LHCN-M2 (cell line): ENCODE measurements around the gene MSH5. TPM values are rescaled to one million over a fixed set of nuclear protein-coding genes. Genes with fewer than 3 reads are reported as not detected.
"Not testable (repeated sequence)": the region's sequence is repeated elsewhere in the genome, so short reads cannot be mapped to it uniquely, and the experiment has no call there.

ENCODE experiments used
- DNase-seq: peaks from one replicate; pipeline ENCODE4 v3.0.0-alpha.2; 2012; ENCODE audit warnings: low read depth
- total RNA-seq: library from RNA; depleted of rRNA; stranded (reverse); fragments of >200 nt; gene quantifications from 2 replicates; pipeline ENCODE4 v1.2.3, GENCODE V29; 2014; rRNA removed

The MSH5 gene
- total RNA-seq, 1 experiment from 2014 or later: 13.2 TPM

DNA sequence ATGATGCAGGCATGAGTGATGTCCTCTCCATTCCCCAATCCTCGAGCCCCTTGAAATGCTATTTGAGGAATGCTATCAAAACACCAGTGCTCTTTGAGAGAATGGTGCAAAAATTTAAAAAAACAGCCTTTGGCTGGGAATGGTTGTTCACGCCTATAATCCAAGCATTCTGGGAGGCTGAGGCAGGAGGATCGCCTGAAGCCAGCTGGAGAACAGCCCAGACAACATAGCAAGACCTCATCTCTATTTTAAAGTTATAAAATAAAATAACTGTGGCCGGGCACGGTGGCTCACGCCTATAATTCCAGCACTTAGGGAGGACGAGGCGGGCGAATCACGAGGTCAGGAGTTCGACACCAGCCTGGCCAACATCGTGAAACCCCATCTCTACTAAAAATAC, 60.0 kb downstream of the MSH5 start:
- DNase-seq: no peak

DNA sequence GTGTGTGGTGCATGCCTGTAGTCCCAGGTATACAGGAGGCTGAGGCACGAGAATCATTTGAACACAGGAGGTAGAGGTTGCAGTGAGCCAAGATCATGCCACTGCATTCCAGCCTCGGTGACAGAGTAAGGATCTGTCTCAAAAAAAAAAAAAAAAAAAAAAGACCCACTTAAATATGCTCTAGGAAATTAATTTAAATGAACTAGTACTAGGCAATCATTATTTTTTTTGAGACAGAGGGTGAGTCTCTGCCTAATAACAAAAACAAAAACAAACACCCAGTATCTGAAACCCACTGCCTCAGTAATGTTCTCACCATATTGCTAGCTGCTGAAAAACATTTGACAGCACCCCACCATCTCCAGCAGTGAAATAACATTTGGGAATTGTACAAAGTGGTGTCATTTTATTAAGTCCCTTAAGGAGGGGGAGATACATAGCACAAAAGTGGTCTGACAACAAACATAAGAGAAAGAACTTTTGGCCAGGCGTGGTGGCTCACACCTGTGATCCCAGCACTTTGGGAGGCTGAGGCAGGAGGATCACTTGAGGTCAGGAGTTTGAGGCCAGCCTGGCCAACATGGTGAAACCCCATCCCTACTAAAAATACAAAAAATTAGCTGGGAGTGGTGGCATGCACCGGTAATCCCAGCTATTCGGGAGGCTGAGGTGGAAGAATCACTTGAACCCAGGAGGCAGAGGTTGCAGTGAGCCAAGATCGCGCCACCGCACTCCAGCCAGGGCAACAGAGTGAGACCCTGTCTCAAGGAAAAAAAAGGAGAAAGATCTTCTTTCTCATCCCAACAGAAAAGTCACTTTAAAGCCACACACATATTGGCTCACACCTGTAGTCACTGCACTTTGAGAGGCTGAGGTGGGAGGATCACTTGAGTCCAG, 61.5 kb downstream of the MSH5 start:
- not testable (repeated sequence) for DNase-seq

DNA sequence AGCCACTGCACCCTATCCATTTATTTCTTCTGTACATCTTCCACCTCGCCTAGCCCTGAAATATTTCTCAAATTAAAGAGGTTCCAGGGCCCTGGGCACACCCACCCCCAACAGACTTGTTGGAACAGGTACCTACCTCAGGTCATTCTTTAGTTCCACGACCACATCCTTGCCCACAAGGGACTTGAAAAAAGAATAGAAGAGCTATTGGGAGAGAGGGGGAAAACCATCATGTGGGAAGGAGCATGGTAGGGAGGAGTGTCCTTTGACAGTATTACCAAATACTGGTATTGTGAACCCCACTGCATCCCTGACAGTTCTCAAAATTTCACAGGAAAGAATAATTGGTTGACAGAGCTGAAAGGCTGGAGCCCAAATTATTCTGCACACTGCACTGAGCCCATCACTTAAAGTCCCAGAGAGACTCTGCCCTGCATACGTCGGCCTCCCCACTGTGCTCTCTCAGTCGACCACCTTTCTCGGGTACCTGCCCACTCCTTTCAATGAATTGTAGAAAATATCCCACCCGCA, 66.2 kb downstream of the MSH5 start:
- no peak for DNase-seq

DNA sequence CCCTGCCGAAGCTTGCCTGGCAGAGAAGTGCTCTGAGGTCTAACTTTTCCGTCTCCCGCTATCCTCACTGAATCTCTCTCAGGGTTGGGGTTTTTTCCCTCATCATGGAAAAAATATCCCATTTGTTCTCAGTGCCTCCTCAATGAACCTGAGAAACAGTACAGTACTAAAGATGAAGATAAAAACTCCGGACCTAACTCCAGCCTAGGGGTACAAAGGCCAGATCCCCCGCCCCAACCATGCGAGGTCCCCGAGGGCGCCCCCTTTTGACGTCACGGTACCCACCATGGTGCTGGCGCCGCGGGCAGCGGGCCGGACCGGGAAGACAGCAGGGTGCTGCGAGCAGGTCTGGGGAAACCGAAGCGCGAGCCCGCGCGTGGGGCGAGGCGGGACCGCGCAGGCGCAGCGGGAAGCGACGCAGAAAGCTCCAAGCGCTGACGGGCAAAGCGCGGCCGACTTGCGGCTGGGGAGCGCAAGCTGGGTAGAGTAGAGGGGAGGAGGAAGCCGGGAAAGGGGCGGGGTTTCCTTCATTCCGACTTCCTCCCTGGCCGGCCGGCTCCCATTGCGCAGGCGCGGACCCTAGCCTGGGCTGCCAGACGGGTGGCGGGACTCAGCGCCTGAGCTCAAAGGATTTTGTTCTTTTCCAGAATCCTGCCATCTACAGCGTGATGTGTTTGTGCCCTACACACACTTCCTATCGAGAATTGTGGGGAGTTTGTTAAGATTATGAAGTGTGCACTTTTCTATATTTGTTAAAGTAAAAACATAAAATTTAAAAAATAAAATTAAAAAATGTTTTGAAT, 66.9 kb downstream of the MSH5 start, which contains the start of gene LSM2:
Gene LSM2 (minus strand): TSS at position 497 of the 803 bp plus-strand sequence. CDS start 209 bp downstream, at position 288.
- peak; percentile 96 for DNase-seq

DNA sequence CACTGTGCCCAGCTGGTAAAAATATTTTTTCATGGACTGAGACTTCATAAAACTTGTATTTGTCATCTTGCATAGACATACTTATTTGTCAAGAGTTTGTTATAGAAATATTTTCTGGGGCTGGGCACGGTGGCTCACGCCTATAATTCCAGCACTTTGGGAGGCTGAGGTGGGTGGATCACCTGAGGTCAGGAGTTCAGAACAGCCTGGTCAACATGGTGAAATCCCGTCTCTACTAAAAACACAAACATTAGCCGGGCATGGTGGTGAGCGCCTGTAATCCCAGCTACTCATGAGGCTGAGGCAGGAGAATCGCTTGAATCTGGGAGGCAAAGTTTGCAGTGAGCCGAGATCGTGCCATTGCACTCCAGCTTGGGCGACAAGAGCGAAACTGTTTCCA, 68.8 kb downstream of the MSH5 start:
- not testable (repeated sequence) for DNase-seq

- DNase-seq: no peak
Observed at GRCh38 chr6:31811645-31812044, 71.8 kb downstream of the MSH5 start.

Other genes with a start within 250 kb of the MSH5 start
- 10.6 and 13.0 TPM in 2 replicates for gene MICB, start 241.9 kb upstream of the MSH5 start, total RNA-seq
- gene MCCD1, start 211.0 kb upstream of the MSH5 start, total RNA-seq: not detected in 2 replicates
- 402 and 452 TPM in 2 replicates for gene DDX39B, start 198.0 kb upstream of the MSH5 start, total RNA-seq
- 3.1 and 3.3 TPM in 2 replicates for gene ATP6V1G2, start 193.4 kb upstream of the MSH5 start, total RNA-seq
- 21.2 and 26.8 TPM in 2 replicates for gene NFKBIL1, start 192.4 kb upstream of the MSH5 start, total RNA-seq
- gene LTA, start 167.7 kb upstream of the MSH5 start, total RNA-seq: not detected in 2 replicates
- not detected in 2 replicates for gene TNF, start 164.4 kb upstream of the MSH5 start, total RNA-seq
- not detected in 2 replicates for gene LTB, start 157.6 kb upstream of the MSH5 start, total RNA-seq
- gene LST1, start 153.7 kb upstream of the MSH5 start, total RNA-seq: not detected in 2 replicates
- gene NCR3, start 147.0 kb upstream of the MSH5 start, total RNA-seq: not detected in 2 replicates
- gene AIF1, start 124.8 kb upstream of the MSH5 start, total RNA-seq: not detected in 2 replicates
- 75.9 and 81.7 TPM in 2 replicates for gene PRRC2A, start 119.3 kb upstream of the MSH5 start, total RNA-seq
- gene BAG6, start 87.3 kb upstream of the MSH5 start, total RNA-seq: 180 and 219 TPM in 2 replicates
- 3.9 and 4.4 TPM in 2 replicates for gene APOM, start 84.1 kb upstream of the MSH5 start, total RNA-seq
- gene C6orf47, start 79.2 kb upstream of the MSH5 start, total RNA-seq: 30.0 and 31.3 TPM in 2 replicates
- 28.5 and 31.2 TPM in 2 replicates for gene GPANK1, start 75.0 kb upstream of the MSH5 start, total RNA-seq
- gene CSNK2B, start 73.9 kb upstream of the MSH5 start, total RNA-seq: 292 and 320 TPM in 2 replicates
- gene LY6G5B, start 70.0 kb upstream of the MSH5 start, total RNA-seq: 2.4 and 4.0 TPM in 2 replicates
- 1.4 and 3.2 TPM in 2 replicates for gene LY6G5C, start 58.9 kb upstream of the MSH5 start, total RNA-seq
- 45.8 and 50.5 TPM in 2 replicates for gene ABHD16A, start 36.7 kb upstream of the MSH5 start, total RNA-seq
- gene LY6G6F, start 33.1 kb upstream of the MSH5 start, total RNA-seq: not detected in 2 replicates
- gene LY6G6D, start 24.7 kb upstream of the MSH5 start, total RNA-seq: not detected in 2 replicates
- gene LY6G6C, start 18.3 kb upstream of the MSH5 start, total RNA-seq: 0.51 TPM in 1 of 2 replicates, not detected in the other
- not detected in 2 replicates for gene MPIG6B, start 16.6 kb upstream of the MSH5 start, total RNA-seq
- 78.4 and 85.8 TPM in 2 replicates for gene DDAH2, start 10.7 kb upstream of the MSH5 start, total RNA-seq
- 771 and 894 TPM in 2 replicates for gene CLIC1, start 3.5 kb upstream of the MSH5 start, total RNA-seq
- 1.5 and 2.7 TPM in 2 replicates for gene SAPCD1, start 22.7 kb downstream of the MSH5 start, total RNA-seq
- gene VWA7, start 37.3 kb downstream of the MSH5 start, total RNA-seq: not detected in 2 replicates
- 63.2 and 68.7 TPM in 2 replicates for gene VARS1, start 55.7 kb downstream of the MSH5 start, total RNA-seq
- gene LSM2, start 67.0 kb downstream of the MSH5 start, total RNA-seq: 78.7 and 88.2 TPM in 2 replicates
- 0.71 and 1.5 TPM in 2 replicates for gene HSPA1L, start 75.3 kb downstream of the MSH5 start, total RNA-seq
- gene HSPA1A, start 75.5 kb downstream of the MSH5 start, total RNA-seq: 98.9 and 101 TPM in 2 replicates
- 86.1 and 92.2 TPM in 2 replicates for gene HSPA1B, start 87.7 kb downstream of the MSH5 start, total RNA-seq
- 43.9 and 57.2 TPM in 2 replicates for gene NEU1, start 122.8 kb downstream of the MSH5 start, total RNA-seq
- 0.06 TPM in 1 of 2 replicates, not detected in the other for gene SLC44A4, start 139.0 kb downstream of the MSH5 start, total RNA-seq
- 58.6 and 60.5 TPM in 2 replicates for gene EHMT2, start 157.7 kb downstream of the MSH5 start, total RNA-seq
- gene ZBTB12, start 162.1 kb downstream of the MSH5 start, total RNA-seq: 1.2 and 3.0 TPM in 2 replicates
- gene C2, start 187.7 kb downstream of the MSH5 start, total RNA-seq: 0.86 and 1.2 TPM in 2 replicates
- gene CFB, start 206.1 kb downstream of the MSH5 start, total RNA-seq: 1.1 and 1.4 TPM in 2 replicates
- gene NELFE, start 219.0 kb downstream of the MSH5 start, total RNA-seq: 129 TPM in 2 replicates
- 40.0 and 44.1 TPM in 2 replicates for gene SKIC2, start 219.2 kb downstream of the MSH5 start, total RNA-seq
- gene DXO, start 232.1 kb downstream of the MSH5 start, total RNA-seq: 19.1 and 19.5 TPM in 2 replicates
- gene C4A, start 242.1 kb downstream of the MSH5 start, total RNA-seq: 1.9 and 2.2 TPM in 2 replicates